ENCODE results near the gene CPAMD8.
A peak's percentile ranks its signal among the peaks of the same experiment; 100 is the strongest.

CPAMD8 gene

GRCh38 chr19:17070421-17070820 lies 43.8 kb upstream of the CPAMD8 start:
- no peak for TF ChIP-seq CTCF (conservative IDR thresholded peaks at IDR 0.05)

GRCh38 chr19:17069193-17069592 lies 42.6 kb upstream of the CPAMD8 start:
- no peak for TF ChIP-seq CTCF (conservative IDR thresholded peaks at IDR 0.05)
- no peak overlapping the region for H3K27ac ChIP-seq

More at GRCh38 chr19:17070421-17070820, 43.8 kb upstream of the CPAMD8 start:
- H3K27ac ChIP-seq: no peak overlapping the region

- TF ChIP-seq CTCF (conservative IDR thresholded peaks at IDR 0.05): no peak
- peak overlapping the region; percentile 58; the same call in 1 of the 2 replicates for H3K27ac ChIP-seq
Observed at GRCh38 chr19:17063428-17063827, 36.8 kb upstream of the CPAMD8 start.

GRCh38 chr19:17061691-17062090 lies 35.1 kb upstream of the CPAMD8 start:
- no peak for TF ChIP-seq CTCF (conservative IDR thresholded peaks at IDR 0.05)
- peak overlapping the region; percentile 58 for H3K27ac ChIP-seq

GRCh38 chr19:17061205-17061604 lies 34.6 kb upstream of the CPAMD8 start:
- H3K27ac ChIP-seq: peak overlapping the region; percentile 58
- no peak for TF ChIP-seq CTCF (conservative IDR thresholded peaks at IDR 0.05)

GRCh38 chr19:17060802-17061201 lies 34.2 kb upstream of the CPAMD8 start:
- no peak for TF ChIP-seq CTCF (conservative IDR thresholded peaks at IDR 0.05)
- peak overlapping the region; percentile 58; the same call in 1 of the 2 replicates for H3K27ac ChIP-seq

GRCh38 chr19:17058236-17058635 lies 31.6 kb upstream of the CPAMD8 start:
- TF ChIP-seq CTCF (conservative IDR thresholded peaks at IDR 0.05): no peak
- no peak overlapping the region for H3K27ac ChIP-seq
